GM19324 (cell line): Measurements from ENCODE around the gene STYXL2.

Source experiments
- ATAC-seq: cut with Tn5 transposase; IDR thresholded peaks from one replicate; pipeline ENCODE4 v1.9.1; 2021; ENCODE audit warnings: mild to moderate bottlenecking, moderate library complexity; ENCODE audit not compliant: unreplicated experiment, low FRiP score

Gene STYXL2

GRCh38 chr1:167105271-167106118, 11.6 kb downstream of the STYXL2 start:
- no peak for ATAC-seq

- no peak for ATAC-seq
Observed at GRCh38 chr1:167106119-167106461, 12.2 kb downstream of the STYXL2 start.

GRCh38 chr1:167107456-167107855, 13.6 kb downstream of the STYXL2 start:
- no peak for ATAC-seq

- no peak for ATAC-seq
Observed at GRCh38 chr1:167109125-167109524, 15.2 kb downstream of the STYXL2 start.

GRCh38 chr1:167110586-167110985, 16.7 kb downstream of the STYXL2 start:
- ATAC-seq, result no peak

- ATAC-seq, result no peak
Observed at GRCh38 chr1:167111868-167112709, 18.2 kb downstream of the STYXL2 start.

GRCh38 chr1:167114725-167115124, 20.9 kb downstream of the STYXL2 start:
- no peak for ATAC-seq

- no peak for ATAC-seq
Observed at GRCh38 chr1:167115655-167116054, 21.8 kb downstream of the STYXL2 start.

- ATAC-seq, result no peak
Observed at GRCh38 chr1:167116174-167116573, 22.3 kb downstream of the STYXL2 start.

GRCh38 chr1:167117225-167117624, 23.4 kb downstream of the STYXL2 start:
- ATAC-seq, result no peak

- ATAC-seq, result no peak
Observed at GRCh38 chr1:167118188-167118587, 24.3 kb downstream of the STYXL2 start.

- no peak for ATAC-seq
Observed at GRCh38 chr1:167119696-167120095, 25.8 kb downstream of the STYXL2 start.

- ATAC-seq, result no peak
Observed at GRCh38 chr1:167120899-167121298, 27.0 kb downstream of the STYXL2 start.

- no peak for ATAC-seq
Observed at GRCh38 chr1:167121375-167122120, 27.7 kb downstream of the STYXL2 start.

GRCh38 chr1:167122121-167122480, 28.2 kb downstream of the STYXL2 start:
- ATAC-seq, result no peak

- ATAC-seq, result no peak
Observed at GRCh38 chr1:167122568-167122967, 28.7 kb downstream of the STYXL2 start.

- no peak for ATAC-seq
Observed at GRCh38 chr1:167126317-167126716, 32.4 kb downstream of the STYXL2 start.

GRCh38 chr1:167126811-167127210, 32.9 kb downstream of the STYXL2 start:
- no peak for ATAC-seq

- ATAC-seq, result no peak
Observed at GRCh38 chr1:167127236-167127635, 33.4 kb downstream of the STYXL2 start.

- ATAC-seq, result no peak
Observed at GRCh38 chr1:167127661-167128060, 33.8 kb downstream of the STYXL2 start.
